ENCODE data around the gene DUSP3. TPM values are rescaled to one million over a fixed set of nuclear protein-coding genes. Genes with fewer than 3 reads are reported as not detected.

Gene DUSP3
- total and polyA plus RNA-seq, 2 of the 13 experiments (the other 11 are each of a cell fraction or from before 2014, with no cell fraction given), result 60.0 to 71.5 TPM

- TF ChIP-seq JUND (CRISPR knock-in tag; IDR thresholded peaks at IDR 0.05), result no peak
- no peak for TF ChIP-seq ZNF577 (CRISPR knock-in tag; IDR thresholded peaks at IDR 0.05; ENCODE audit: borderline replicate concordance, low read depth)
- no peak for TF ChIP-seq MIER3 (CRISPR knock-in tag; IDR thresholded peaks at IDR 0.05; ENCODE audit: borderline replicate concordance)
- no peak for TF ChIP-seq NR2F6 (IDR thresholded peaks at IDR 0.05)
- TF ChIP-seq NR2F6 (CRISPR knock-in tag; IDR thresholded peaks at IDR 0.05), result no peak; the same call in 1 of the 2 replicates
- no peak for TF ChIP-seq HNF4A (CRISPR knock-in tag; IDR thresholded peaks at IDR 0.05)
- TF ChIP-seq, protein P1, sequence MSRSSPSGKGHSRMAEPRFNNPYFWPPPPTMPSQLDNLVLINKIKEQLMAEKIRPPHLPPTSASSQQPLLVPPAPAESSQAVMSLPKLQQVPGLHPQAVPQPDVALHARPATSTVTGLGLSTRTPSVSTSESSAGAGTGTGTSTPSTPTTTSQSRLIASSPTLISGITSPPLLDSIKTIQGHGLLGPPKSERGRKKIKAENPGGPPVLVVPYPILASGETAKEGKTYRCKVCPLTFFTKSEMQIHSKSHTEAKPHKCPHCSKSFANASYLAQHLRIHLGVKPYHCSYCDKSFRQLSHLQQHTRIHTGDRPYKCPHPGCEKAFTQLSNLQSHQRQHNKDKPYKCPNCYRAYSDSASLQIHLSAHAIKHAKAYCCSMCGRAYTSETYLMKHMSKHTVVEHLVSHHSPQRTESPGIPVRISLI (CRISPR knock-in tag; IDR thresholded peaks at IDR 0.05; ENCODE audit: borderline replicate concordance), result peak; percentile 75
- TF ChIP-seq AKNA (CRISPR knock-in tag; IDR thresholded peaks at IDR 0.05; ENCODE audit: borderline replicate concordance), result no peak
- TF ChIP-seq ZNF501 (CRISPR knock-in tag; IDR thresholded peaks at IDR 0.05), result peak; percentile 80
- peak; percentile 84; the same call in 1 of the 2 replicates for TF ChIP-seq ZNF768 (CRISPR knock-in tag; IDR thresholded peaks at IDR 0.05)
- no peak for TF ChIP-seq KLF9 (CRISPR knock-in tag; IDR thresholded peaks at IDR 0.05; ENCODE audit: low read depth)
- peak; percentile 92 for TF ChIP-seq ZNF770 (CRISPR knock-in tag; IDR thresholded peaks at IDR 0.05)
- TF ChIP-seq, protein P2, sequence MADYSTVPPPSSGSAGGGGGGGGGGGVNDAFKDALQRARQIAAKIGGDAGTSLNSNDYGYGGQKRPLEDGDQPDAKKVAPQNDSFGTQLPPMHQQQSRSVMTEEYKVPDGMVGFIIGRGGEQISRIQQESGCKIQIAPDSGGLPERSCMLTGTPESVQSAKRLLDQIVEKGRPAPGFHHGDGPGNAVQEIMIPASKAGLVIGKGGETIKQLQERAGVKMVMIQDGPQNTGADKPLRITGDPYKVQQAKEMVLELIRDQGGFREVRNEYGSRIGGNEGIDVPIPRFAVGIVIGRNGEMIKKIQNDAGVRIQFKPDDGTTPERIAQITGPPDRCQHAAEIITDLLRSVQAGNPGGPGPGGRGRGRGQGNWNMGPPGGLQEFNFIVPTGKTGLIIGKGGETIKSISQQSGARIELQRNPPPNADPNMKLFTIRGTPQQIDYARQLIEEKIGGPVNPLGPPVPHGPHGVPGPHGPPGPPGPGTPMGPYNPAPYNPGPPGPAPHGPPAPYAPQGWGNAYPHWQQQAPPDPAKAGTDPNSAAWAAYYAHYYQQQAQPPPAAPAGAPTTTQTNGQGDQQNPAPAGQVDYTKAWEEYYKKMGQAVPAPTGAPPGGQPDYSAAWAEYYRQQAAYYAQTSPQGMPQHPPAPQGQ (CRISPR knock-in tag; IDR thresholded peaks at IDR 0.05; ENCODE audit: borderline replicate concordance), result 0 out of 2 replicates have a peak, but pooled peaks have one; percentile 51
- 0 out of 2 replicates have a peak, but pooled peaks have one; percentile 31 for TF ChIP-seq ZNF136 (CRISPR knock-in tag; IDR thresholded peaks at IDR 0.05; ENCODE audit: low read depth)
- TF ChIP-seq ZNF34 (CRISPR knock-in tag; IDR thresholded peaks at IDR 0.05; ENCODE audit: borderline replicate concordance), result peak; percentile 84; the same call in 1 of the 2 replicates
- no peak for TF ChIP-seq AKAP8 (CRISPR knock-in tag; IDR thresholded peaks at IDR 0.05)
- TF ChIP-seq SP5 (CRISPR knock-in tag; IDR thresholded peaks at IDR 0.05; ENCODE audit: borderline replicate concordance, low read depth), result 0 out of 2 replicates have a peak, but pooled peaks have one; percentile 12
Measured at GRCh38 chr17:43720311-43721060, 58.3 kb downstream of the DUSP3 start (continued).
